Large intestine (tissue), 3 donors: ENCODE measurements around the gene UQCC2. TPM values are rescaled to one million over a fixed set of nuclear protein-coding genes. Genes with fewer than 3 reads are reported as not detected.

Experiments
- DNase-seq, 2 donors: peaks; one replicate each; pipeline versions ENCODE4 v3.0.0 to v3.0.0-alpha.2; 2013
- H3K27ac ChIP-seq: one replicate; pipeline ENCODE4 v1.5.1; 2013; ENCODE audit warnings: low read length
- H3K27me3 ChIP-seq: 2 replicates; pipeline ENCODE4 v1.6.1; 2013; ENCODE audit warnings: low read length; ENCODE audit not compliant: control insufficient read depth, insufficient read depth
- H3K36me3 ChIP-seq: 2 replicates; pipeline ENCODE4 v1.6.1; 2013; ENCODE audit warnings: low read length; ENCODE audit not compliant: control insufficient read depth, insufficient read depth
- H3K4me1 ChIP-seq: one replicate; pipeline ENCODE4 v1.6.1; 2013; ENCODE audit warnings: low read length; ENCODE audit not compliant: control insufficient read depth, insufficient read depth
- H3K4me3 ChIP-seq: one replicate; pipeline ENCODE4 v1.5.1; 2013; ENCODE audit warnings: low read length
- H3K9me3 ChIP-seq: one replicate; pipeline ENCODE4 v1.6.1; 2013; ENCODE audit warnings: mild to moderate bottlenecking, low read depth, low read length, moderate library complexity; ENCODE audit not compliant: control insufficient read depth
- WGBS: methylation state at CpG from one replicate; pipeline ENCODE4 v1.1.5; 2013; ENCODE audit warnings: low lambda C conversion rate; ENCODE audit not compliant: insufficient coverage; 5-methylcytosine and 5-hydroxymethylcytosine counted together
- polyA plus RNA-seq: library from polyadenylated mRNA; unstranded; fragments of 120-200 nt; gene quantifications from one replicate; pipeline ENCODE4 v1.2.1, GENCODE V29; 2013

The UQCC2 gene
- polyA plus RNA-seq, 1 donor, result 61.0 TPM

DNA sequence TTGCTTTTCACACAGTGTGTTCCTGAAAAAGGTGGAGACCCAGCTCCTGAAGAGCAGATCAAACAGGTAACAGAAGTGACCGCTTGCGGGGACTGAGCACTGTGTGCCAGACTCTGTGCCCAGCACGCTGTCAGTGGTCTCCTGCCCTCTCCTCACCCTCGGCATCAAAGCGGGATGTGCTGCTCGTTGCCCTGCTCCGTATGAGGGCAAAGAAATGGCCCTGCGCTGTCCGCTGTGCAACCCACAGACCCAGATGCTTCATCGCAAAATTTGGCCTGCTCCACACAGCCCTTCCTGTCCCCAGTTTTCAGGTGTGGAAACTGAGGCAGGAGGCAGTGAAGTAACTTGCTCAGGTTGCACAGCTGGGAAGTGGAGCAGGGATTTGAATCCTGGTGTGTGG is 13.7 kb downstream of the UQCC2 start:
- H3K4me1 ChIP-seq, result peaks cover 23% of the 10 kb centered on the region
- no peak for DNase-seq
- H3K27ac ChIP-seq, result no peak overlapping the region
- no peaks in the 10 kb centered on the region for H3K27me3 ChIP-seq
- WGBS, result no CpG with 5 or more reads among the region's 10 CpGs
- H3K9me3 ChIP-seq, result no peaks in the 10 kb centered on the region
- H3K36me3 ChIP-seq, result peaks cover 71% of the 10 kb centered on the region
- no peak overlapping the region for H3K4me3 ChIP-seq

DNA sequence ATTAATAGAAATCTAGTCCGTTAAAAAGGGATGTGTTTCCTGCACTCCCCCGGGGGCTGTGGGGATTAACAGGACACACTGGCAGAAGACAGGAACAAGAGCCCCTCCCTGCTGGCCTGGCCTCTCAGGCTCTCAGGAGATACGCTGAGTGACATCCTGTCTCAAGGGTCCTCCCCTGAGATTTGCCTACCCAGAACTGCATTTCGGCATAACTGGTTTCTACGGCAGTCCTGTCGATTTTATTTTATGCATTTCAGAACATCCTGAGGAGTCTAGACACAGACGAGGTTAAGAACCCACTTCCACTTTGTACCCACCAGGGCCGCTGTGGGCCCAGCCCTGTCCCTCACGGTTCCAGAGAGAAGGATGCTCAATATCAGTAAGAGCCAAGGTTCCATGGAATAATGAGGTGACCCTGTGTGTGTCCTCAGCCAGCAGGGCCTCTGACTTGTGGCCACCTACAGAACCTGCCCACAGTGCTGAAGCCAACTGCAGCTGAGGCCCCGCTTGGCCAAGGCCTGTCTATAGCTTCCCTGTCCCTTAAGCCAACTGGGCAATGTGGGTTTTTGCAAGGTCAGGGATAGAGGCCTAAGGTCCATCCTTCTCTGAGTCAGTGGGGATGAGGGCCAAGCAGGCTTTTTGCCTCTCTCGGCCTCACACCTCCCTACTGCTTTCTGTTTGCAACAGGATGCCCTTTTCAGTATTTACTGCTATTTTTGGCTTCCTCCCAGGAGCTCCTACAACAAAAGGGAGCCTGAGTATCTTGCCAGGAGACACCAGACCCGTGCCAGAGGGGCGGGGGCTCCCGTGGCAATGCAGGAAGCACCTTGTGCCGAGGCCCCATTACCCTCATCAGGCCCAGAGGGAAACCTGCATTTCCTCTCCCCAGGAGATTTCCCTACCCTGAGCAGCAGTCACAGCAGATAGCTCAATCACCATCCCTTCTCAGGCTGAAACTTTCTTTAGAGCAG is 14.7 kb downstream of the UQCC2 start:
- no CpG with 5 or more reads among the region's 15 CpGs for WGBS
- DNase-seq, result no peak
- no peak overlapping the region for H3K27ac ChIP-seq
- H3K36me3 ChIP-seq, result peaks cover 81% of the 10 kb centered on the region
- H3K9me3 ChIP-seq, result no peaks in the 10 kb centered on the region
- no peaks in the 10 kb centered on the region for H3K27me3 ChIP-seq
- H3K4me3 ChIP-seq, result no peak overlapping the region
- peaks cover 23% of the 10 kb centered on the region for H3K4me1 ChIP-seq

DNA sequence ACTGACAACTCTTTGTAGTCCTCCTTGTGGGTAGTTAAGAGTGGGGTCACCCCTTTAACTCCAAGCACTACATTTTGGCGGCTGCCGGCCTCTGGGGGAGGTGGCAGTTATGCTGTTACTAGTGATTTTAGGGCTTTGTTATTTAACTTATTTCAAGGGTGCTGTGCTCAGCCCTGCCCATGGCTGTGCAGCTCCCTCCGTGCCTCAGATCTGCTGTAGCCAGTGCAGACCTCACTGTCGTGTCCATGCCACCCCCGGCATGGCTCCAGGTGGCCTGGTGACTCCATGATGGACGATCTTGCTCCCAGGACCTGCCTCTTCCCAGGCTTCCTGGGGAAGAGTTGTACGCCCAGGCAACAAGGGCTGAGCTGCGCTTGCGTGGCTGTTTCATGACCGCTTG is 15.4 kb downstream of the UQCC2 start:
- no peak overlapping the region for H3K4me3 ChIP-seq
- H3K9me3 ChIP-seq, result no peaks in the 10 kb centered on the region
- peaks cover 85% of the 10 kb centered on the region for H3K36me3 ChIP-seq
- H3K27ac ChIP-seq, result no peak overlapping the region
- 100% methylated on average over 2 of the region's 10 CpGs for WGBS
- no peak for DNase-seq
- H3K4me1 ChIP-seq, result peaks cover 23% of the 10 kb centered on the region
- no peaks in the 10 kb centered on the region for H3K27me3 ChIP-seq

DNA sequence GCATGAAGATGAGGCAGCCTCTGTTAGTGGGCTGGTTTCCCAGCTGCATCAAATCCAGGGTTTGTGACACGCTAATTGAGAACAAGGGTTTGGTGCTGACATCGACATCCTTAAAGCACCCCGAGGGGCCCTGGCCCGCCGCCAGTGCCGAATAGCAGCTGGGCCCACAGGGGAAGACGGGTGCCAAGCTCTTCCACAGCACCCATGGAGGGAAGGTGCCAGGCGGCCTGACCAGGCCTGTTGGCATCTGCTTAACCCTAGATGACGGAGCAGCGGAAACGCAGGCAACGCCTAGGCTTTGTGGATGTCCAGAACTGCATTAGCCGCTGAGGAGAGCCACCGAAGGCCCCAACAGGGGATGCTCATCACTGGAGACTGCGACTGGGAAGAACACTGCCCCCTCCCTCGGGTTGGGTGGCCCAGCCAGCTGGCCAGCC is 16.0 kb downstream of the UQCC2 start:
- Histone ChIP-seq H3K9me3 (no peaks in the 10 kb centered on the region), H3K27ac (no peak overlapping the region), H3K4me3 (no peak overlapping the region), H3K36me3 (peaks cover 89% of the 10 kb centered on the region), H3K27me3 (no peaks in the 10 kb centered on the region), H3K4me1 (peaks cover 18% of the 10 kb centered on the region)
- no CpG with 5 or more reads among the region's 16 CpGs for WGBS
- no peak for DNase-seq

DNA sequence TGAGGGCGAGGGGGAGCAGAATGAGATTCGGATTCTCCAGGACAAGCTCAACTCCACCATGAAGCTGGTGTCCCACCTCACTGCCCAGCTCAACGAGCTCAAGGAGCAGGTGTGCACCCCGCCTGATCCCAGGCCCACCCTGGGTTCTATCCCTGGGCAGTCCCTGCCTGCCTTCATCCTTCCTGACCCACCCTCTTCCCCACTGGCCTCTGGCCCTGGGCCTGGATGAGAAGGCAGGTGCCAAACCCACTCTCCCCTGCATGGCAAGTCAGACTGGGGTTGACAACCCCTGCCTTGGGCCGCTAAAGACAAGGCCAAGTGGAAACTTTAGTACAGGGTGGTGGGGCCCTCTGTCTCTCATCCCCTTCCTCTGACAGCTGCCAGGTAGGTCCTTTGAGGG is 16.5 kb downstream of the UQCC2 start:
- Histone ChIP-seq H3K27ac (no peak overlapping the region), H3K27me3 (no peaks in the 10 kb centered on the region), H3K36me3 (peaks cover 92% of the 10 kb centered on the region), H3K4me3 (no peak overlapping the region), H3K4me1 (peaks cover 18% of the 10 kb centered on the region), H3K9me3 (no peaks in the 10 kb centered on the region)
- no peak for DNase-seq
- no CpG with 5 or more reads among the region's 5 CpGs for WGBS

- no peaks in the 10 kb centered on the region for H3K27me3 ChIP-seq
- H3K36me3 ChIP-seq, result peaks cover 93% of the 10 kb centered on the region
- no peak overlapping the region for H3K27ac ChIP-seq
- no peak overlapping the region for H3K4me3 ChIP-seq
- peak in 1 of 2 donors; percentile 51 for DNase-seq
- no CpG with 5 or more reads among the region's 19 CpGs for WGBS
- peaks cover 18% of the 10 kb centered on the region for H3K4me1 ChIP-seq
- no peaks in the 10 kb centered on the region for H3K9me3 ChIP-seq
Measured at GRCh38 chr6:33694401-33694931, 17.0 kb downstream of the UQCC2 start.

DNA sequence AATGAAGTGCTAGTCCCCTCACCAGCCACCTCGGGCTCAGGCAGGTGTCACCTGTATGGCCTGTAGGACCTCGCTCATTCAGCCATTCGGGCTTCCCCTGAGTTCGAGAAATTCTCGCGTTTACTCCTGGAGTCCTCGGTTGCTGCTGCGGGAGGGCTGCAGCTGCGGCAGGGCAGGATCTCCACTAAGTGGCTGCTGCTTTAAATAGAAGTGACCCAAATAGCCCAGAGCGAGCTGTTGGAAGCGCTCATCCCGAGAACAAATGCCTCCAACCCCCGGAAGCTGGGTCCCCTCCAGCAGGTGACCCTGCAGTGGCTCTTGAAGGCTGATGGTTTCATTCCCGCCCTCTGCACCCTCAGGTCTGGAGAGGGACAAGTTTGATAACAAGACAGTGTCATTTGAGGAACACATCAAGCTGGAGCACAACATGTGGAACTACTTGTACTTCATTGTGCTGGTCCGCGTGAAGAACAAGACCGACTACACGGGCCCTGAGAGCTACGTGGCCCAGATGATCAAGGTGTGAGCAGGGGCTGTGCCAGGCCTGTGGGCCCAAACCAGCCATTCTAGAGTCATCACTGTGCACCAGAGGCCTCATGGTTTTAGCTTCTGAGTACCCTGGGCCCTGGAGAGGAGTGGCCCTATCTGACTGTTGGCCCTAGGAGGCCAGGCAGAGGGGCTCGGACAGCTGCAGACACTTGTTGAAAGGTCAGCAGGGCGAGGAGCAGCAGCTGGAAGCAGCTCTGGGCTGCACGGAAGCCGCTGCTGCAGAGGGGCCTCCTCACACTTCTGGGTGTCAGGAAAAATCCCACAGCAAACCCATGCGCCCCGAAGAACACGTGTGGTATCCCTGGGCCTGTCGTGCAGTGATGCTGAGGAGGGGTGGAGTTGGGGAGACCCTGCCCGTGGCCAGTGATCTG is 18.1 kb downstream of the UQCC2 start:
- Histone ChIP-seq H3K4me1 (peaks cover 18% of the 10 kb centered on the region), H3K36me3 (peaks cover 96% of the 10 kb centered on the region)

GRCh38 chr6:33692760-33693158 is 18.7 kb downstream of the UQCC2 start:
- Histone ChIP-seq H3K36me3 (peaks cover 95% of the 10 kb centered on the region), H3K4me3 (no peak overlapping the region), H3K27me3 (no peaks in the 10 kb centered on the region), H3K27ac (no peak overlapping the region), H3K4me1 (peaks cover 18% of the 10 kb centered on the region), H3K9me3 (no peaks in the 10 kb centered on the region)
- DNase-seq, result no peak
- WGBS, result no CpG with 5 or more reads among the region's 10 CpGs

More for the DNA sequence above, 18.1 kb downstream of the UQCC2 start:
- DNase-seq, result no peak
- Histone ChIP-seq H3K27ac (no peak overlapping the region), H3K27me3 (no peaks in the 10 kb centered on the region), H3K4me3 (no peak overlapping the region), H3K9me3 (no peaks in the 10 kb centered on the region)
- 40% methylated on average over 1 of the region's 28 CpGs for WGBS

GRCh38 chr6:33692078-33692759 is 19.3 kb downstream of the UQCC2 start:
- no peak for DNase-seq
- Histone ChIP-seq H3K9me3 (no peaks in the 10 kb centered on the region), H3K27me3 (no peaks in the 10 kb centered on the region), H3K36me3 (peaks cover 95% of the 10 kb centered on the region), H3K4me3 (no peak overlapping the region), H3K4me1 (peaks cover 18% of the 10 kb centered on the region), H3K27ac (no peak overlapping the region)
- WGBS, result no CpG with 5 or more reads among the region's 12 CpGs
